Glutamatergic neuron (in vitro differentiated cells): ENCODE data around the gene TMC1. TPM values are rescaled to one million over a fixed set of nuclear protein-coding genes. Genes with fewer than 3 reads are reported as not detected.

Experiments
- DNase-seq: peaks from one replicate; pipeline ENCODE4 v3.0.0; 2022
- H3K27ac Mint-ChIP-seq: one replicate; pipeline ENCODE4 v1.8.0; 2020; ENCODE audit warnings: mild to moderate bottlenecking, mixed read lengths, inconsistent platforms; ENCODE audit not compliant: unreplicated experiment
- H3K27me3 Mint-ChIP-seq: one replicate; pipeline ENCODE4 v1.8.0; 2020; ENCODE audit warnings: mild to moderate bottlenecking, moderate library complexity, mixed read lengths, inconsistent platforms; ENCODE audit not compliant: unreplicated experiment
- H3K36me3 Mint-ChIP-seq: one replicate; pipeline ENCODE4 v1.8.0; 2020; ENCODE audit warnings: mild to moderate bottlenecking, mixed read lengths, inconsistent platforms; ENCODE audit not compliant: unreplicated experiment
- H3K4me1 Mint-ChIP-seq: one replicate; pipeline ENCODE4 v1.8.0; 2020; ENCODE audit warnings: mild to moderate bottlenecking, low read depth, mixed read lengths, inconsistent platforms; ENCODE audit not compliant: unreplicated experiment
- H3K4me3 Mint-ChIP-seq: one replicate; pipeline ENCODE4 v1.8.0; 2020; ENCODE audit warnings: mild to moderate bottlenecking, mixed read lengths, inconsistent platforms; ENCODE audit not compliant: unreplicated experiment
- H3K9me3 Mint-ChIP-seq: one replicate; pipeline ENCODE4 v1.8.0; 2020; ENCODE audit warnings: mild to moderate bottlenecking, moderate library complexity, mixed read lengths, inconsistent platforms; ENCODE audit not compliant: unreplicated experiment
- total RNA-seq: library from RNA; stranded (reverse); fragmentation: NEBNext Ultra II Directional; extraction: Animal tissue kit (Norgen Biotek cat#: 25700); gene quantifications from one replicate; pipeline ENCODE4 v1.2.1, GENCODE V29; 2021; ENCODE audit not compliant: unreplicated experiment
- TF ChIP-seq, protein P1 (sequence below): fragments of 200-600 bp; sonication (generic); IDR thresholded peaks from one replicate; pipeline ENCODE4 v1.5.0; 2021; ENCODE audit not compliant: partially characterized antibody, unreplicated experiment

The TMC1 gene
- total RNA-seq, 1 donor from 2014 or later = not detected

DNA sequence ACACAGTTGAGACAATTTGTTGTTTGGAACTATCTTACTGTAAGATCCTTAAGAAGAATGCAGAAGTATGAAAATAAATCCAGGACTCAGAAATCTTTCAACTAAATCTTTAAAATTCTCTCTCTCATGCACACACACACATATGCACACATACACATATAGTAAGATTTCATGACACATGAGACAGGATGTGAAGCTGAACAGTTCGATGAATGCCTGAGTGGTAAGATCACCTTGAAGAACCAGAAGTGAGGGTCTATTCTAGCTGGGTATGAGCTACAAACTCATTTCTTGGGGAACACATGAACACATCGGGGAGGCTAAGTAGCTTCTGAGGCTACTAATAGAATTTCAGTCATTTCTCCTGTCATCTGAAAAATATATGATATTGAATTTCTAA, 153.6 kb downstream of the TMC1 start:
- Mint-ChIP-seq H3K27me3 (no peaks in the 10 kb centered on the region), H3K4me3 (no peak overlapping the region), H3K36me3 (no peaks in the 10 kb centered on the region), H3K9me3 (no peaks in the 10 kb centered on the region), H3K27ac (no peak overlapping the region), H3K4me1 (peaks cover 10% of the 10 kb centered on the region)
- DNase-seq = no peak
- TF ChIP-seq, protein P1, sequence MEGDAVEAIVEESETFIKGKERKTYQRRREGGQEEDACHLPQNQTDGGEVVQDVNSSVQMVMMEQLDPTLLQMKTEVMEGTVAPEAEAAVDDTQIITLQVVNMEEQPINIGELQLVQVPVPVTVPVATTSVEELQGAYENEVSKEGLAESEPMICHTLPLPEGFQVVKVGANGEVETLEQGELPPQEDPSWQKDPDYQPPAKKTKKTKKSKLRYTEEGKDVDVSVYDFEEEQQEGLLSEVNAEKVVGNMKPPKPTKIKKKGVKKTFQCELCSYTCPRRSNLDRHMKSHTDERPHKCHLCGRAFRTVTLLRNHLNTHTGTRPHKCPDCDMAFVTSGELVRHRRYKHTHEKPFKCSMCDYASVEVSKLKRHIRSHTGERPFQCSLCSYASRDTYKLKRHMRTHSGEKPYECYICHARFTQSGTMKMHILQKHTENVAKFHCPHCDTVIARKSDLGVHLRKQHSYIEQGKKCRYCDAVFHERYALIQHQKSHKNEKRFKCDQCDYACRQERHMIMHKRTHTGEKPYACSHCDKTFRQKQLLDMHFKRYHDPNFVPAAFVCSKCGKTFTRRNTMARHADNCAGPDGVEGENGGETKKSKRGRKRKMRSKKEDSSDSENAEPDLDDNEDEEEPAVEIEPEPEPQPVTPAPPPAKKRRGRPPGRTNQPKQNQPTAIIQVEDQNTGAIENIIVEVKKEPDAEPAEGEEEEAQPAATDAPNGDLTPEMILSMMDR = no peak

DNA sequence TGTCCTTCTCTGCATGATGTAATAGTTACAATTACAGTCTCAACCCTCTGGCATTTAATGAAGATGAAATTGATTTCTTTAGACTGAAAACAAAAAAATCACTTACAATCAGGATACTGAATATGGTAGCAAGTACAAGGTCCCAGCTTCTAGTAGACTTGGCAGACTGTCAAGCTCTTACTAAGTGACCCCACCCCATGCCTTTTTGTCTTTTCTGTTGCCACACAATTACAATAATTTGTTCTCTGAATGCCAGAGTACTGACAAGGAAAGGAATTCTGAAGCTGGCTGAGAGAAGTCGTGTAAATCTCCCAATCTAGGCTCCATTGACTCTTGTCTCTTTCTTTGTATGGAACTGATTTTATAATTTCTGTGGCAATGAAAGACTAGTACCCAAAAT, 154.2 kb downstream of the TMC1 start:
- Mint-ChIP-seq H3K36me3 (no peaks in the 10 kb centered on the region), H3K4me3 (no peak overlapping the region), H3K9me3 (no peaks in the 10 kb centered on the region), H3K27ac (no peak overlapping the region), H3K4me1 (peaks cover 12% of the 10 kb centered on the region), H3K27me3 (no peaks in the 10 kb centered on the region)
- no peak for DNase-seq
- TF ChIP-seq, protein P1 = no peak

DNA sequence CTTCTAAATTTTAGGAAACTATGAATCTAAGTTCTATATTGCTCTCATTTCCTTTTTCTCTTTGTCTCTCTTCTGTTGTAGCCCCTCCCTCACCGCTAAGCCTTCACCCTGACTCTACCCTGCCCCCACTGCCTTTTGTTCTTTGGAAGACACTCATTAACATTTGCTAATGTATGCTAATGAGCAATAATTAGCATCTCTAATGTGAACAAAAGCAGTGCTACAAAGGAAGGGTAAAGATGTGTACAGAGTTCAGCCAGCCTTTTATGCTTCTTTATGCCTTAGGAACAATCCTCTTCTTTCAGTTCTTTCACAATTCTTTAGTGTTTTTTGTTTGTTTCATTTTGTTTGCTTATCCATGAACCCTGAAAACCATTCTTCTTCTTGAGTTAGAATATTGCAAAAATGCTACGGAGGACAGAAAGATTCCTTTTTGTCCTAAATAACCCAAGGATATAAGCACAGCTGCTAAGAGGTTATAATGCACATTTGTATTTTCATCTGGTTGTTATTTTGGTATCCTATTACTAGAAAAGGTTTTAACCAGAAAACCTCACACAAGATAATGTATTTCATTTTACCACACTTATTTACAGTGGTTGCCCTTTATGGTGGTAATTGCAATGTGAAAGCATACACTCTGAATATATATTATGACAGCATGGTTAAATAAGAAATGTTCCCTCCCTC, 159.3 kb downstream of the TMC1 start:
- no peaks in the 10 kb centered on the region for H3K9me3 Mint-ChIP-seq
- peak; percentile 30 for DNase-seq
- H3K27ac Mint-ChIP-seq = peak overlapping the region; percentile 57
- H3K27me3 Mint-ChIP-seq = no peaks in the 10 kb centered on the region
- H3K4me1 Mint-ChIP-seq = peaks cover 20% of the 10 kb centered on the region
- H3K4me3 Mint-ChIP-seq = peak overlapping the region; percentile 4
- no peaks in the 10 kb centered on the region for H3K36me3 Mint-ChIP-seq
- TF ChIP-seq, protein P1 = no peak

DNA sequence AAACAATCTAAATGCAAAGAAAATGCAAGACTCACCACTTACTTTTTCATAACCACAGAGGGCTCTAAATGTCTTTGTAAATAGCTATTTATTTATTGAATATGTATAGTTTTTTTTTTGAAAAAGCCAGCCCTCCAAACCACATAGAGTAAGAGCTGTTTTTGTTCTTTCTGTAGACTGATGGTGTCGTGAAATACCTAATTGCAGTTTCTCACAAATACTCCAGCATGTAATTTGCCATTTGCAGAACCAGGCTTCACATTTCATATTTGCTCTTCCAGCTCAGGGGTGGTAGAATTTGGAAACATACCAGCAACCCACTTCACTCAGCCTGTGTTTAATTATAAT, 159.8 kb downstream of the TMC1 start:
- Mint-ChIP-seq H3K4me1 (peaks cover 20% of the 10 kb centered on the region), H3K27ac (no peak overlapping the region), H3K27me3 (no peaks in the 10 kb centered on the region), H3K9me3 (no peaks in the 10 kb centered on the region), H3K4me3 (no peak overlapping the region), H3K36me3 (no peaks in the 10 kb centered on the region)
- no peak for DNase-seq
- TF ChIP-seq, protein P1 = no peak

DNA sequence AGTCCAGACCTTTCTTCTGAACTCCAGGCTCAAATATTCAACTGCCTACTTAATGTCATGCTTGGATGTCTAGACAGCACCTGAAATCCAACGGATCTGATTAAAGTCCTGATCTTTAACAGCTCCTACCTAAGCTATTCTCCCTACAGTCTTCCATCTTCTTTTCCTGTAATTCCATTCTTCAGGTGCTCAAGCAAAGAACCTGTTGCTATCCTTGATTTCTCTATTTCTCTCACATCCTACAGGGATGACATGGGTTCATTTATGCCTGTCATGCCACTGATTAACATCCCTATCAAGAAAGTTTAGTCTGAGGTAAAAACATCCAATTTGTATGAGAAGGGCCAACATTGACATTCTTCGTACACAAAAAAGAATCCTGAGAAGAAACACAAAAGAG, 163.2 kb downstream of the TMC1 start:
- TF ChIP-seq, protein P1 = no peak
- H3K27ac Mint-ChIP-seq = no peak overlapping the region
- no peaks in the 10 kb centered on the region for H3K9me3 Mint-ChIP-seq
- H3K4me1 Mint-ChIP-seq = peaks cover 10% of the 10 kb centered on the region
- no peak overlapping the region for H3K4me3 Mint-ChIP-seq
- DNase-seq = no peak
- no peaks in the 10 kb centered on the region for H3K27me3 Mint-ChIP-seq
- H3K36me3 Mint-ChIP-seq = no peaks in the 10 kb centered on the region
